ENCODE results near the gene DLGAP4. TPM values are rescaled to one million over a fixed set of nuclear protein-coding genes. Genes with fewer than 3 reads are reported as not detected.

Gene DLGAP4
- total and polyA plus RNA-seq, 9 of the 15 experiments (the other 6 are each of a cell fraction or from before 2014, with no cell fraction given) = 0.31 to 34.1 (median 4.5) TPM

DNA sequence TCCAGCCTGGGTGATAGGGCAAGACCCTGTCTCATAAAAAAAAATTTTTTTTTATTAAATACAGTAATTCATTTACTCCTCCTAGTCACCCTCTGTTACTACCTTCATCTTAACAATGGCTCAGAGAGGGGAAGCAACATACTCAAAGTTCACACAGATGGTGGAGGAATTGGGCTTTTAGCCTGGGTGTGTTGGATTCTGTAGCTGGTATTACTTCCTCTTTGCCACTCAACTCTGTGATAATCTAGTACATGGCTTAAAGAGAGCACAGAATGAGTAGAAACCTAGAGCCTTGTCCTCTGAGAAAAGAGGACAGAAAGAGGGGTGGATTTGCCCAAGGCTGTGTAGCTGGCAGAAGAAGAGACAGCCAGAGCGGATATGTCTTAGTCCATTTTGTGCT lies 96.6 kb downstream of the DLGAP4 start (continued):
- TF ChIP-seq CEBPG (CRISPR knock-in tag; IDR thresholded peaks at IDR 0.05) = no peak
- no peak for TF ChIP-seq CEBPG (tag; conservative IDR thresholded peaks at IDR 0.05 in 1 of 2, IDR thresholded peaks at IDR 0.05 in 1 of 2)
- TF ChIP-seq ATF1 (CRISPR knock-in tag; IDR thresholded peaks at IDR 0.05) = no peak
- no peak for TF ChIP-seq ATF1 (tag; IDR thresholded peaks at IDR 0.05)
- TF ChIP-seq, protein P1, sequence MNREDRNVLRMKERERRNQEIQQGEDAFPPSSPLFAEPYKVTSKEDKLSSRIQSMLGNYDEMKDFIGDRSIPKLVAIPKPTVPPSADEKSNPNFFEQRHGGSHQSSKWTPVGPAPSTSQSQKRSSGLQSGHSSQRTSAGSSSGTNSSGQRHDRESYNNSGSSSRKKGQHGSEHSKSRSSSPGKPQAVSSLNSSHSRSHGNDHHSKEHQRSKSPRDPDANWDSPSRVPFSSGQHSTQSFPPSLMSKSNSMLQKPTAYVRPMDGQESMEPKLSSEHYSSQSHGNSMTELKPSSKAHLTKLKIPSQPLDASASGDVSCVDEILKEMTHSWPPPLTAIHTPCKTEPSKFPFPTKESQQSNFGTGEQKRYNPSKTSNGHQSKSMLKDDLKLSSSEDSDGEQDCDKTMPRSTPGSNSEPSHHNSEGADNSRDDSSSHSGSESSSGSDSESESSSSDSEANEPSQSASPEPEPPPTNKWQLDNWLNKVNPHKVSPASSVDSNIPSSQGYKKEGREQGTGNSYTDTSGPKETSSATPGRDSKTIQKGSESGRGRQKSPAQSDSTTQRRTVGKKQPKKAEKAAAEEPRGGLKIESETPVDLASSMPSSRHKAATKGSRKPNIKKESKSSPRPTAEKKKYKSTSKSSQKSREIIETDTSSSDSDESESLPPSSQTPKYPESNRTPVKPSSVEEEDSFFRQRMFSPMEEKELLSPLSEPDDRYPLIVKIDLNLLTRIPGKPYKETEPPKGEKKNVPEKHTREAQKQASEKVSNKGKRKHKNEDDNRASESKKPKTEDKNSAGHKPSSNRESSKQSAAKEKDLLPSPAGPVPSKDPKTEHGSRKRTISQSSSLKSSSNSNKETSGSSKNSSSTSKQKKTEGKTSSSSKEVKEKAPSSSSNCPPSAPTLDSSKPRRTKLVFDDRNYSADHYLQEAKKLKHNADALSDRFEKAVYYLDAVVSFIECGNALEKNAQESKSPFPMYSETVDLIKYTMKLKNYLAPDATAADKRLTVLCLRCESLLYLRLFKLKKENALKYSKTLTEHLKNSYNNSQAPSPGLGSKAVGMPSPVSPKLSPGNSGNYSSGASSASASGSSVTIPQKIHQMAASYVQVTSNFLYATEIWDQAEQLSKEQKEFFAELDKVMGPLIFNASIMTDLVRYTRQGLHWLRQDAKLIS (CRISPR knock-in tag; IDR thresholded peaks at IDR 0.05) = no peak
- TF ChIP-seq, protein P2, sequence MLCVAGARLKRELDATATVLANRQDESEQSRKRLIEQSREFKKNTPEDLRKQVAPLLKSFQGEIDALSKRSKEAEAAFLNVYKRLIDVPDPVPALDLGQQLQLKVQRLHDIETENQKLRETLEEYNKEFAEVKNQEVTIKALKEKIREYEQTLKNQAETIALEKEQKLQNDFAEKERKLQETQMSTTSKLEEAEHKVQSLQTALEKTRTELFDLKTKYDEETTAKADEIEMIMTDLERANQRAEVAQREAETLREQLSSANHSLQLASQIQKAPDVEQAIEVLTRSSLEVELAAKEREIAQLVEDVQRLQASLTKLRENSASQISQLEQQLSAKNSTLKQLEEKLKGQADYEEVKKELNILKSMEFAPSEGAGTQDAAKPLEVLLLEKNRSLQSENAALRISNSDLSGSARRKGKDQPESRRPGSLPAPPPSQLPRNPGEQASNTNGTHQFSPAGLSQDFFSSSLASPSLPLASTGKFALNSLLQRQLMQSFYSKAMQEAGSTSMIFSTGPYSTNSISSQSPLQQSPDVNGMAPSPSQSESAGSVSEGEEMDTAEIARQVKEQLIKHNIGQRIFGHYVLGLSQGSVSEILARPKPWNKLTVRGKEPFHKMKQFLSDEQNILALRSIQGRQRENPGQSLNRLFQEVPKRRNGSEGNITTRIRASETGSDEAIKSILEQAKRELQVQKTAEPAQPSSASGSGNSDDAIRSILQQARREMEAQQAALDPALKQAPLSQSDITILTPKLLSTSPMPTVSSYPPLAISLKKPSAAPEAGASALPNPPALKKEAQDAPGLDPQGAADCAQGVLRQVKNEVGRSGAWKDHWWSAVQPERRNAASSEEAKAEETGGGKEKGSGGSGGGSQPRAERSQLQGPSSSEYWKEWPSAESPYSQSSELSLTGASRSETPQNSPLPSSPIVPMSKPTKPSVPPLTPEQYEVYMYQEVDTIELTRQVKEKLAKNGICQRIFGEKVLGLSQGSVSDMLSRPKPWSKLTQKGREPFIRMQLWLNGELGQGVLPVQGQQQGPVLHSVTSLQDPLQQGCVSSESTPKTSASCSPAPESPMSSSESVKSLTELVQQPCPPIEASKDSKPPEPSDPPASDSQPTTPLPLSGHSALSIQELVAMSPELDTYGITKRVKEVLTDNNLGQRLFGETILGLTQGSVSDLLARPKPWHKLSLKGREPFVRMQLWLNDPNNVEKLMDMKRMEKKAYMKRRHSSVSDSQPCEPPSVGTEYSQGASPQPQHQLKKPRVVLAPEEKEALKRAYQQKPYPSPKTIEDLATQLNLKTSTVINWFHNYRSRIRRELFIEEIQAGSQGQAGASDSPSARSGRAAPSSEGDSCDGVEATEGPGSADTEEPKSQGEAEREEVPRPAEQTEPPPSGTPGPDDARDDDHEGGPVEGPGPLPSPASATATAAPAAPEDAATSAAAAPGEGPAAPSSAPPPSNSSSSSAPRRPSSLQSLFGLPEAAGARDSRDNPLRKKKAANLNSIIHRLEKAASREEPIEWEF (CRISPR knock-in tag; IDR thresholded peaks at IDR 0.05) = no peak

All from K562 (cell line).